ENCODE data around the gene ATP8A2. TPM values are rescaled to one million over a fixed set of nuclear protein-coding genes. Genes with fewer than 3 reads are reported as not detected.

ATP8A2 gene
- total RNA-seq, 1 donor: 0.72 TPM

DNA sequence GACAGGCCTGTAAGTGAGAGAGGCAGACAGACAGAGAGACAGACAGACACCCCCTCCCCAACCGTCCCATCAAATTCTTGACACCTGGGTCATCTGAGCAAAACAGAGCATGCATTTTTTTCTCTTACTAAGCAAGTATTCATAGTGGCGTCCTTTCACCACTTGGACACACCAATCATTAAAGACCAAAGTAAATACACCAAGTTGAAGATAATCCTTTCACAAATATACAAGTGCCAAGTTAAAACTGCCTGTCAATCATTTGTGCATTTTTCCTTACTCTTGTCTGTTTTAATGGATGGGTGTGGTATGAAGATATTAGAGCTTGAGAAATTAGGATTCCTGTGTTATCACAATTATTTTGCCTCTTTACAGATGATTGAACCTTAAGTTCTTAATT, 337.3 kb downstream of the ATP8A2 start:
- Histone ChIP-seq H4K20me1 (ENCODE audit: insufficient read depth, low read length) (no peaks in the 10 kb centered on the region), H3K27ac (ENCODE audit: low read depth, low read length) (no peak overlapping the region), H3K4me1 (ENCODE audit: insufficient read depth, low read length) (no peaks in the 10 kb centered on the region), H3K4me3 (ENCODE audit: insufficient read depth, low read length) (no peak overlapping the region), H3K9me3 (ENCODE audit: low read depth, low read length) (no peaks in the 10 kb centered on the region), H3K27me3 (ENCODE audit: insufficient read depth, low read length) (no peaks in the 10 kb centered on the region), H2AFZ (ENCODE audit: low read length) (no peak overlapping the region), H3K4me2 (ENCODE audit: insufficient read depth, low read length) (no peak overlapping the region), H3K79me2 (ENCODE audit: insufficient read depth, low read length) (no peaks in the 10 kb centered on the region), H3K36me3 (ENCODE audit: insufficient read depth, low read length) (no peaks in the 10 kb centered on the region)
- DNase-seq (ENCODE audit: insufficient read length, low spot score, missing footprints): no peak
- TF ChIP-seq CTCF (IDR thresholded peaks at IDR 0.05; ENCODE audit: extremely low read depth, low read depth, low read length): no peak

GRCh38 chr13:25715760-25716159, 344.0 kb downstream of the ATP8A2 start:
- Histone ChIP-seq H3K4me1 (ENCODE audit: insufficient read depth, low read length) (no peaks in the 10 kb centered on the region), H4K20me1 (ENCODE audit: insufficient read depth, low read length) (no peaks in the 10 kb centered on the region), H3K4me3 (ENCODE audit: insufficient read depth, low read length) (no peak overlapping the region), H3K4me2 (ENCODE audit: insufficient read depth, low read length) (no peak overlapping the region), H2AFZ (ENCODE audit: low read length) (no peak overlapping the region), H3K27ac (ENCODE audit: low read depth, low read length) (no peak overlapping the region), H3K9me3 (ENCODE audit: low read depth, low read length) (no peaks in the 10 kb centered on the region), H3K36me3 (ENCODE audit: insufficient read depth, low read length) (no peaks in the 10 kb centered on the region), H3K27me3 (ENCODE audit: insufficient read depth, low read length) (no peaks in the 10 kb centered on the region), H3K79me2 (ENCODE audit: insufficient read depth, low read length) (no peaks in the 10 kb centered on the region)
- TF ChIP-seq CTCF (IDR thresholded peaks at IDR 0.05; ENCODE audit: extremely low read depth, low read depth, low read length): no peak
- DNase-seq (ENCODE audit: insufficient read length, low spot score, missing footprints): no peak

DNA sequence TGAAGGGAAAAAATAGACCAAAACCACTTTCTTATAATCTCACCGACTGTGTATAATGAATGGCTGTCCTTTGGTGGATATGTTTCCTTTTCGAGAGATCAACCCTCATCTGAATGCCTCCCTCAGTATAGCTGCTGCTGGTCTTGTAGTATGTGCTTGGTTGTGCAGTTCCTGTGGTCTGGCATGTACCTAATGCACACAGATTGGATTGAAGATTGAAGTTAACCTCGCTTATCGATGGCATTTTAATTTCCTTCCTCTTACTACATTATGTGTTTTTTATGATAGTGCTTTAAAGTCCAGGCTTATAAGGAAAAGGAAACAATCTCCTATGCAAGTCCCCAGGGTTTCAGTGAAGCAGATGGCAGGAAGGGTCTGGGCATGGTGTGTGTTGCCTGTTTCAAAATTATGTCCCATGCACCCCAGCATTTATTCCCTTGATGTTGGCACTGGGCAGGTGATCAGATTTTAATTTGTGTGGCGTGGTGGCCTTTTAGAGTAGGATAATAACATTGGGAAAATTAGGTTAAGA, 346.0 kb downstream of the ATP8A2 start:
- Histone ChIP-seq H3K4me1 (ENCODE audit: insufficient read depth, low read length) (no peaks in the 10 kb centered on the region), H3K79me2 (ENCODE audit: insufficient read depth, low read length) (no peaks in the 10 kb centered on the region), H3K9me3 (ENCODE audit: low read depth, low read length) (no peaks in the 10 kb centered on the region), H3K4me2 (ENCODE audit: insufficient read depth, low read length) (no peak overlapping the region), H2AFZ (ENCODE audit: low read length) (no peak overlapping the region), H4K20me1 (ENCODE audit: insufficient read depth, low read length) (no peaks in the 10 kb centered on the region), H3K4me3 (ENCODE audit: insufficient read depth, low read length) (no peak overlapping the region), H3K27me3 (ENCODE audit: insufficient read depth, low read length) (no peaks in the 10 kb centered on the region), H3K36me3 (ENCODE audit: insufficient read depth, low read length) (no peaks in the 10 kb centered on the region), H3K27ac (ENCODE audit: low read depth, low read length) (no peak overlapping the region)
- TF ChIP-seq CTCF (IDR thresholded peaks at IDR 0.05; ENCODE audit: extremely low read depth, low read depth, low read length): no peak
- no peak for DNase-seq (ENCODE audit: insufficient read length, low spot score, missing footprints)

GRCh38 chr13:25719666-25720065, 347.9 kb downstream of the ATP8A2 start:
- Histone ChIP-seq H3K4me2 (ENCODE audit: insufficient read depth, low read length) (no peak overlapping the region), H4K20me1 (ENCODE audit: insufficient read depth, low read length) (no peaks in the 10 kb centered on the region), H3K36me3 (ENCODE audit: insufficient read depth, low read length) (no peaks in the 10 kb centered on the region), H3K27me3 (ENCODE audit: insufficient read depth, low read length) (no peaks in the 10 kb centered on the region), H3K4me3 (ENCODE audit: insufficient read depth, low read length) (no peak overlapping the region), H3K79me2 (ENCODE audit: insufficient read depth, low read length) (no peaks in the 10 kb centered on the region), H3K27ac (ENCODE audit: low read depth, low read length) (no peak overlapping the region), H2AFZ (ENCODE audit: low read length) (no peak overlapping the region), H3K9me3 (ENCODE audit: low read depth, low read length) (no peaks in the 10 kb centered on the region), H3K4me1 (ENCODE audit: insufficient read depth, low read length) (no peaks in the 10 kb centered on the region)
- DNase-seq (ENCODE audit: insufficient read length, low spot score, missing footprints): no peak
- no peak for TF ChIP-seq CTCF (IDR thresholded peaks at IDR 0.05; ENCODE audit: extremely low read depth, low read depth, low read length)

Measured in osteoblast (primary cell).